Astrocyte (in vitro differentiated cells and primary cell): ENCODE data around the gene GPR68.

Experiments
- EZH2 ChIP-seq: IDR thresholded peaks from 2 replicates; pipeline ENCODE4 v1.6.1; 2012; ENCODE audit warnings: mild to moderate bottlenecking, low read length, inconsistent platforms; ENCODE audit not compliant: insufficient read depth
- TF ChIP-seq, protein P1 (sequence below): IDR thresholded peaks from 2 replicates; pipeline ENCODE4 v1.5.1; 2011; ENCODE audit warnings: low read depth, mild to moderate bottlenecking, inconsistent platforms, low read length, moderate library complexity; ENCODE audit not compliant: insufficient read depth

DNA sequence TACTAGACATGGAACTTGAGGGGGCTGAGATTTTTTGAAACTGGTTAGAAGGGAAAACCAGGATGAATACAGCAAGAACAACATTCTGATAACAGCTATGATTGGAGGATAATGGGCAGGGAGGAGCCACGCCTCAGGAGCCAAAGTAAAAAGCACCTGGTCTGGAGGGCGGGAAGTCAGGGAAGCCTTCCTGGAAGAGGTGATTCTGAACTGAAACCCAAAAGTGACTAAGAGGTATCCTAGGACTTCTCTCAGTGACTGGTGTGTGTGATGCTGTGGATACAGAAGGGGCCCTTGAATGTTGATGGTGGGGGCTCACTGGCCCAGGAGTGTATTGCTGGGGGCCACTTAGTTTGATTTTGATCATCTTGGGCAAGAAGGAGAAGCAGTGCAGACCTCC lies 18.8 kb upstream of the GPR68 start:
- TF ChIP-seq, protein P1, sequence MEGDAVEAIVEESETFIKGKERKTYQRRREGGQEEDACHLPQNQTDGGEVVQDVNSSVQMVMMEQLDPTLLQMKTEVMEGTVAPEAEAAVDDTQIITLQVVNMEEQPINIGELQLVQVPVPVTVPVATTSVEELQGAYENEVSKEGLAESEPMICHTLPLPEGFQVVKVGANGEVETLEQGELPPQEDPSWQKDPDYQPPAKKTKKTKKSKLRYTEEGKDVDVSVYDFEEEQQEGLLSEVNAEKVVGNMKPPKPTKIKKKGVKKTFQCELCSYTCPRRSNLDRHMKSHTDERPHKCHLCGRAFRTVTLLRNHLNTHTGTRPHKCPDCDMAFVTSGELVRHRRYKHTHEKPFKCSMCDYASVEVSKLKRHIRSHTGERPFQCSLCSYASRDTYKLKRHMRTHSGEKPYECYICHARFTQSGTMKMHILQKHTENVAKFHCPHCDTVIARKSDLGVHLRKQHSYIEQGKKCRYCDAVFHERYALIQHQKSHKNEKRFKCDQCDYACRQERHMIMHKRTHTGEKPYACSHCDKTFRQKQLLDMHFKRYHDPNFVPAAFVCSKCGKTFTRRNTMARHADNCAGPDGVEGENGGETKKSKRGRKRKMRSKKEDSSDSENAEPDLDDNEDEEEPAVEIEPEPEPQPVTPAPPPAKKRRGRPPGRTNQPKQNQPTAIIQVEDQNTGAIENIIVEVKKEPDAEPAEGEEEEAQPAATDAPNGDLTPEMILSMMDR: no peak
- no peak for TF ChIP-seq EZH2
